NCI-H1930 (cell line): ENCODE measurements around the gene CDC42BPA.
A peak's percentile ranks its signal among the peaks of the same experiment; 100 is the strongest.

Experiments used
- DNase-seq, 2 experiments: peaks; one replicate each; lab custom pipeline; 2025; lab: John Stamatoyannopoulos, UW

CDC42BPA gene

GRCh38 chr1:226943927-226944326 lies 374.4 kb downstream of the CDC42BPA start:
- no peak for DNase-seq

- DNase-seq = no peak
Observed at GRCh38 chr1:226943156-226943555, 375.1 kb downstream of the CDC42BPA start.

GRCh38 chr1:226942392-226942791 lies 375.9 kb downstream of the CDC42BPA start:
- no peak for DNase-seq

GRCh38 chr1:226940806-226941067 lies 377.6 kb downstream of the CDC42BPA start:
- DNase-seq = no peak

- DNase-seq = peak; percentile 98 to 99
Observed at GRCh38 chr1:226940029-226940805, 378.1 kb downstream of the CDC42BPA start, which contains the start of gene COQ8A. COQ8A (plus strand) TSS chr1:226940294; CDS start chr1:226961386, 21,092 bp downstream.
